ENCODE measurements around the gene PTPRN2. TPM values are rescaled to one million over a fixed set of nuclear protein-coding genes. Genes with fewer than 3 reads are reported as not detected.

PTPRN2 gene
- total and polyA plus RNA-seq, 2 of the 13 experiments (the other 11 are each of a cell fraction or from before 2014, with no cell fraction given) = 2.5 to 24.2 TPM

DNA sequence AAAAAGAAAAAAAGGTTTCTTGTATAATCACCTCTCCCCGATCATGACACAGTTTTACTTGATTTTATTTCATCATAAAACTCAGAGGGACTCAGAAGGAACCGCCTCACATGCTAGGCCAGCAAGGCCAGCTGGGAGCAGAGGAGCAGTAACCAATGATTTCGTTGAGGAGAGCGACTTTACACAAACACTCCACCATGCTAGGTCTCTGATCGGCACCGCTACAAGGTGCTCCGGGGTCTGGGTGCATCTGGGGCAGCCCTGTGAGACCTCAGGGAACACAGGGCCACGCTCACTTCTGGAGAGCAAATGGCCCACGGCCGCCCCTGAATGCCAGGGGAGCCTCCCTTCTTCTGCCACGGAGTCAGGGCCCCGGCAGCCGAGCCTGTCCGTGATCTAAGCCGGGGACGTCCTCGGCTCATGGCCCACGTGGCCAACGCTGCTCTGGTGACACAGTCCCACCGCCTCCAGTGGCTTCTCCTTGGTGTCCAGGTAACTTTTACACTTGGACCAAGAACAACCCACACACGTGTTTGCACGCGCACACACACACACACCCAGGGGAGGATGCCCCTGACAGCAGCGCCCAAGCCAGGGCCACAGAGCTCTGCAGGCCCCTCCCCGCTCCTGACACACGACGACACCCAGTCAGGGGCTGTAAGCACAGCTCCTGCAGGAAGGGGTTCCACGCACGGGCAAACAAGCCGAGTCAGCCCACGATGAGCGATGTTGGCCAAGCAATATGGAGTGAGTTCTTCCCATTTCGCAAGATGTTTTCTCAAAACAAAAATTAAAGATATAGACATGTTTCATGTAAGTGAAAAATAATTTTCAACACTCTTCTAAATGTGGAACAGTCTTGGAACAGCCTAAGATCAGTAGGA, 918.5 kb downstream of the PTPRN2 start:
- Histone ChIP-seq H3K36me3 (replicated peaks in 1 of 2; ENCODE audit: control insufficient read depth in 1 of 2, insufficient read depth in 2 of 2, low read length in 2 of 2) (no peaks in the 10 kb centered on the region), H3K4me2 (ENCODE audit: low read depth, low read length) (no peak overlapping the region), H3K27me3 (ENCODE audit: control insufficient read depth in 1 of 2, insufficient read depth in 2 of 2, low read length in 2 of 2) (peaks cover 4 to 66% of the 10 kb centered on the region in 2 experiments; a peak in 4 of 5 replicates), H3K4me3 (replicated peaks in 1 of 3; ENCODE audit: insufficient read depth in 1 of 3, low read depth in 2 of 3, low read length in 3 of 3) (no peak overlapping the region), H3K9ac (ENCODE audit: insufficient read depth, low read depth, low read length) (no peak overlapping the region), H3K4me1 (ENCODE audit: insufficient read depth, low read length) (no peaks in the 10 kb centered on the region), H3K9me3 (ENCODE audit: low read length) (no peaks in the 10 kb centered on the region), H3K27ac (ENCODE audit: extremely low read length, insufficient read depth, low read length) (no peak overlapping the region), H4K20me1 (ENCODE audit: insufficient read depth, low read length) (peaks cover 16% of the 10 kb centered on the region; the same call in 1 of the 2 replicates), H3K79me2 (ENCODE audit: insufficient read depth, low read length) (no peaks in the 10 kb centered on the region), H2AFZ (ENCODE audit: low read length) (no peak overlapping the region)
- WGBS (ENCODE audit: low lambda C conversion rate) = 59% methylated on average over 10 of the region's 33 CpGs
- TF ChIP-seq, protein P1, sequence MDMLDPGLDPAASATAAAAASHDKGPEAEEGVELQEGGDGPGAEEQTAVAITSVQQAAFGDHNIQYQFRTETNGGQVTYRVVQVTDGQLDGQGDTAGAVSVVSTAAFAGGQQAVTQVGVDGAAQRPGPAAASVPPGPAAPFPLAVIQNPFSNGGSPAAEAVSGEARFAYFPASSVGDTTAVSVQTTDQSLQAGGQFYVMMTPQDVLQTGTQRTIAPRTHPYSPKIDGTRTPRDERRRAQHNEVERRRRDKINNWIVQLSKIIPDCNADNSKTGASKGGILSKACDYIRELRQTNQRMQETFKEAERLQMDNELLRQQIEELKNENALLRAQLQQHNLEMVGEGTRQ (IDR thresholded peaks at IDR 0.05; ENCODE audit: low read depth, low read length) = no peak
- TF ChIP-seq, protein P1 (CRISPR knock-in tag; IDR thresholded peaks at IDR 0.05; ENCODE audit: borderline replicate concordance) = 0 out of 2 replicates have a peak, but pooled peaks have one; percentile 18
- TF ChIP-seq HDAC1 (CRISPR knock-in tag; IDR thresholded peaks at IDR 0.05) (no peak), ZFX (CRISPR knock-in tag; IDR thresholded peaks at IDR 0.05; ENCODE audit: low read depth) (peak; percentile 10; the same call in 1 of the 2 replicates)
- in situ Hi-C loops (cut with HindIII; ENCODE audit: extremely low pct_ligation_motif_present, low pct_unique_long_range_greater_than_20kb) (no loop called here), intact Hi-C loops (cut with micrococcal nuclease; ENCODE audit: unreplicated experiment) (no loop called here)
- peak; percentile 15; the same call in 2 of the 3 replicates for ATAC-seq
- no peak for DNase-seq (ENCODE audit: low spot score)
- no TSS peak for BruUV-seq (replicated peaks)
- ChIA-PET CTCF (ENCODE audit: low intra/inter-chr PET ratio, low total read pairs) (no interaction called here), POLR2A (no interaction called here)
- no peak for FAIRE-seq
